Endothelial cell (in vitro differentiated cells): ENCODE results near the gene TNC. TPM values are rescaled to one million over a fixed set of nuclear protein-coding genes. Genes with fewer than 3 reads are reported as not detected.

Source experiments
- DNase-seq: peaks from one replicate; pipeline ENCODE4 v3.0.0; 2021; ENCODE audit warnings: low spot score
- H3K27ac Mint-ChIP-seq: one replicate; pipeline ENCODE4 v1.8.0; 2021; ENCODE audit warnings: mixed read lengths, inconsistent platforms; ENCODE audit not compliant: unreplicated experiment
- H3K27me3 Mint-ChIP-seq: one replicate; pipeline ENCODE4 v1.8.0; 2021; ENCODE audit warnings: mild to moderate bottlenecking, moderate library complexity, mixed read lengths, inconsistent platforms; ENCODE audit not compliant: unreplicated experiment
- H3K36me3 Mint-ChIP-seq: one replicate; pipeline ENCODE4 v1.8.0; 2021; ENCODE audit warnings: mild to moderate bottlenecking, low read depth, mixed read lengths, inconsistent platforms; ENCODE audit not compliant: unreplicated experiment
- H3K4me1 Mint-ChIP-seq: one replicate; pipeline ENCODE4 v1.8.0; 2021; ENCODE audit warnings: mild to moderate bottlenecking, mixed read lengths, inconsistent platforms; ENCODE audit not compliant: unreplicated experiment
- H3K4me3 Mint-ChIP-seq: one replicate; pipeline ENCODE4 v1.8.0; 2021; ENCODE audit warnings: mild to moderate bottlenecking, mixed read lengths, inconsistent platforms; ENCODE audit not compliant: unreplicated experiment
- H3K9me3 Mint-ChIP-seq: one replicate; pipeline ENCODE4 v1.8.0; 2021; ENCODE audit warnings: mixed read lengths, inconsistent platforms; ENCODE audit not compliant: unreplicated experiment
- total RNA-seq: library from RNA; stranded (reverse); fragmentation: NEBNext Ultra II Directional; extraction: Animal tissue kit (Norgen Biotek cat#: 25700); gene quantifications from one replicate; pipeline ENCODE4 v1.2.1, GENCODE V29; 2021; ENCODE audit not compliant: unreplicated experiment
- TF ChIP-seq, protein P1 (sequence below): fragments of 200-600 bp; sonication (generic); IDR thresholded peaks from one replicate; pipeline ENCODE4 v1.5.0; 2021; ENCODE audit warnings: antibody characterized with exemption; ENCODE audit not compliant: unreplicated experiment

TNC gene
- total RNA-seq, 1 donor from 2014 or later, result 10.1 TPM

GRCh38 chr9:115006660-115007059 lies 111.3 kb downstream of the TNC start:
- H3K9me3 Mint-ChIP-seq, result no peaks in the 10 kb centered on the region
- DNase-seq, result no peak
- H3K4me1 Mint-ChIP-seq, result no peaks in the 10 kb centered on the region
- no peaks in the 10 kb centered on the region for H3K27me3 Mint-ChIP-seq
- H3K27ac Mint-ChIP-seq, result no peak overlapping the region
- H3K36me3 Mint-ChIP-seq, result no peaks in the 10 kb centered on the region
- TF ChIP-seq, protein P1, sequence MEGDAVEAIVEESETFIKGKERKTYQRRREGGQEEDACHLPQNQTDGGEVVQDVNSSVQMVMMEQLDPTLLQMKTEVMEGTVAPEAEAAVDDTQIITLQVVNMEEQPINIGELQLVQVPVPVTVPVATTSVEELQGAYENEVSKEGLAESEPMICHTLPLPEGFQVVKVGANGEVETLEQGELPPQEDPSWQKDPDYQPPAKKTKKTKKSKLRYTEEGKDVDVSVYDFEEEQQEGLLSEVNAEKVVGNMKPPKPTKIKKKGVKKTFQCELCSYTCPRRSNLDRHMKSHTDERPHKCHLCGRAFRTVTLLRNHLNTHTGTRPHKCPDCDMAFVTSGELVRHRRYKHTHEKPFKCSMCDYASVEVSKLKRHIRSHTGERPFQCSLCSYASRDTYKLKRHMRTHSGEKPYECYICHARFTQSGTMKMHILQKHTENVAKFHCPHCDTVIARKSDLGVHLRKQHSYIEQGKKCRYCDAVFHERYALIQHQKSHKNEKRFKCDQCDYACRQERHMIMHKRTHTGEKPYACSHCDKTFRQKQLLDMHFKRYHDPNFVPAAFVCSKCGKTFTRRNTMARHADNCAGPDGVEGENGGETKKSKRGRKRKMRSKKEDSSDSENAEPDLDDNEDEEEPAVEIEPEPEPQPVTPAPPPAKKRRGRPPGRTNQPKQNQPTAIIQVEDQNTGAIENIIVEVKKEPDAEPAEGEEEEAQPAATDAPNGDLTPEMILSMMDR, result no peak
- no peak overlapping the region for H3K4me3 Mint-ChIP-seq

DNA sequence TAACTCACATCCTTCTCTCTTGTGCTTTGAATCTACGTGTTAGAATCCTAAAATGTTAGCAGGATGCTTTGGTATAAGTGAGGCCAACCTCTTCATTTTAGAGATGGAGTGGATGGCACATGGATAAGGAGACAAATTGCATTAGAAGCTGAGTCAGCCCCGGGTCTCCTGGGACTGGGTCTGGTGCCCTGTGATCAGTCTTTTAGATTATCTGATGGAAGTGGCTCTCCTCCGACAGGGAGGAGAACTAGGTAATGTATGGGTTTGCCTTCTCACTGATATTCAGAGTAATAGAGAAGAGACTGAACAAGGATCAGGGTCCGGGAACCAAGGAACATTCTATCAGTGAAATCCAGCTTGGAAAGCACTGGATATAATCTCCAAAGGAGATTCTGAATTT lies 112.6 kb downstream of the TNC start:
- H3K9me3 Mint-ChIP-seq, result no peaks in the 10 kb centered on the region
- no peaks in the 10 kb centered on the region for H3K36me3 Mint-ChIP-seq

DNA sequence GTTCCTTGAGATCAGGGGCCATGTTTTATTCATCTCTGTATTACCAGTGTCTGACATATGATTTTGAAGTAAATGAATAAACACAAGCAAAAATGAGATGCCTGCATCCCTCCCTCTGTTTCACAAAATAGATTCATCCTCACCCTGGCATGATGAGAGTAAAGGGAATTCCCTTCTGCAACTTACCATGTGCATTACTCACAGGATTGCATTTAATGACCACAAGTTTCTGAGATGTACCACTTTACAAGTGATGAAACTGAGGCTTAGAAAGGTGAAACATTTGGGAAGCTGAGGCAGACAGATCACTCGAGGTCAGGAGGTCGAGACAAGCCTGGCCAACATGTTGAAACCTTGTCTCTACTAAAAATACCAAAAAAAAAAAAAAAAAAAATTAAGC lies 113.4 kb downstream of the TNC start:
- H3K9me3 Mint-ChIP-seq, result no peaks in the 10 kb centered on the region
- H3K4me3 Mint-ChIP-seq, result no peak overlapping the region
- TF ChIP-seq, protein P1, result no peak

More for the DNA sequence above, 112.6 kb downstream of the TNC start:
- DNase-seq, result no peak
- Mint-ChIP-seq H3K27me3 (no peaks in the 10 kb centered on the region), H3K27ac (no peak overlapping the region), H3K4me3 (no peak overlapping the region), H3K4me1 (no peaks in the 10 kb centered on the region)
- TF ChIP-seq, protein P1, result no peak

DNA sequence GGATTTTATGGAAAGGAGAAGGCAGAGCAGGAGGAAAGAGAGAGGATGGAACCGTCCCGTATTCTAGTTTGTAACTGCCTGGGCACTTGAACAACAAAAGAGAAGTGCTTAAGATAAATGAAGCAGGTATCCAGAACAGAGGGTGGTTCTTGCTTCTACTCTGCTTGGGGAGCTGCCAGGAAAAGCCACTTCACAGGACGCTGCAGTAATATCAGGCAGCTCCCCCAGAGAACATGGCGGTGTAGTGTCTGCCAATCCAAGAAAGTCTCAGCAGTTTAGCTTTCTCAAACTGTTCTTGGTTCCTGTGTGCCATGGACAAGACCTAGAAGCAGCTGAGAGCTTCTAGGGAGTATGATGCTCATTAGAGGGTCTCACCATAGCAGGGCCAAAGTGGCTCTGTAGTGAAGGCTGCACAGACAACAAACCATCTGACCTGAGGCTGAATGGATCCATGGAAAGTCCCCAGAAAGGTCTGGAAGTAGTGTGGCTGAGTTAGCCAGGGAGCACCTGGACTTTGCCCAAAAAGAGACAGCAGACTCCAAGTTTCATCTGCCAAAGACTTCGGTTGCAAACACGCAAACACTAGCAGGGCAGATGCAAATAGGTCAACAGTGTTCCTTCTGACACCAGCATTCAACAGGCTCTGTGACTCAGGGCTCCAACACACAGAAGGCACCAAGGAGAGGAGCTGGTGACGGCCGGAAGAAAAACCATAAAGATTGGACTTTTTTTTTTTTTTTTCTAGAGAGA lies 115.4 kb downstream of the TNC start:
- H3K27ac Mint-ChIP-seq, result no peak overlapping the region
- H3K27me3 Mint-ChIP-seq, result no peaks in the 10 kb centered on the region
- H3K4me1 Mint-ChIP-seq, result no peaks in the 10 kb centered on the region
- TF ChIP-seq, protein P1, result no peak
- no peak for DNase-seq
- H3K36me3 Mint-ChIP-seq, result no peaks in the 10 kb centered on the region
- H3K9me3 Mint-ChIP-seq, result no peaks in the 10 kb centered on the region
- no peak overlapping the region for H3K4me3 Mint-ChIP-seq

More for the DNA sequence above, 113.4 kb downstream of the TNC start:
- DNase-seq, result no peak
- H3K27ac Mint-ChIP-seq, result no peak overlapping the region
- no peaks in the 10 kb centered on the region for H3K4me1 Mint-ChIP-seq
- no peaks in the 10 kb centered on the region for H3K27me3 Mint-ChIP-seq
- no peaks in the 10 kb centered on the region for H3K36me3 Mint-ChIP-seq

- no peak overlapping the region for H3K4me3 Mint-ChIP-seq
Observed at GRCh38 chr9:115000217-115000639, 117.7 kb downstream of the TNC start.

More at GRCh38 chr9:115000217-115000639, 117.7 kb downstream of the TNC start:
- no peak for DNase-seq
- Mint-ChIP-seq H3K27ac (no peak overlapping the region), H3K27me3 (no peaks in the 10 kb centered on the region), H3K9me3 (no peaks in the 10 kb centered on the region), H3K4me1 (no peaks in the 10 kb centered on the region), H3K36me3 (no peaks in the 10 kb centered on the region)
- TF ChIP-seq, protein P1, result no peak
